Esophagus squamous epithelium (tissue), 5 donors: ENCODE results near the gene MSANTD1. TPM values are rescaled to one million over a fixed set of nuclear protein-coding genes. Genes with fewer than 3 reads are reported as not detected.

Experiments used
- DNase-seq: peaks from one replicate; lab custom pipeline; 2025; lab: John Stamatoyannopoulos, UW
- H3K27ac ChIP-seq, 4 donors: fragments of 200-600 bp; sonication (generic); one replicate each; pipeline ENCODE4 v1.5.1; 2016 to 2019; ENCODE audit warnings: mild to moderate bottlenecking in 1 of 4
- H3K27me3 ChIP-seq, 4 donors: fragments of 200-600 bp; sonication (generic); 1 replicate in 3 of 4; 2 replicates in 1 of 4; pipeline versions ENCODE4 v1.5.1 to v1.6.0; 2017 to 2021; ENCODE audit warnings: antibody characterized with exemption in 1 of 4
- H3K36me3 ChIP-seq, 3 donors: fragments of 200-600 bp; sonication (generic); one replicate each; pipeline ENCODE4 v1.5.1; 2016 to 2019
- H3K4me1 ChIP-seq, 3 donors: fragments of 200-600 bp; sonication (generic); one replicate each; pipeline ENCODE4 v1.5.1; 2017 to 2019
- H3K4me3 ChIP-seq, 4 donors: fragments of 200-600 bp; sonication (generic); 1 replicate in 3 of 4; 2 replicates in 1 of 4; pipeline ENCODE4 v1.5.1; 2016 to 2019; ENCODE audit warnings: mild to moderate bottlenecking in 2 of 4, moderate library complexity in 1 of 4
- H3K9me3 ChIP-seq, 3 donors: fragments of 200-600 bp; sonication (generic); one replicate each; pipeline ENCODE4 v1.5.1; 2016 to 2019
- CTCF ChIP-seq, 6 experiments: fragments of 450-650 bp in 4 of 6; fragments of 200-600 bp in 2 of 6; sonication (generic) in 2 of 6; IDR thresholded peaks; one replicate each; pipeline ENCODE4 v1.5.1; 2016 to 2019; ENCODE audit warnings: antibody characterized with exemption in 6 of 6, mild to moderate bottlenecking in 4 of 6, moderate library complexity in 4 of 6
- POLR2A ChIP-seq, 4 donors: fragments of 450-650 bp; IDR thresholded peaks; one replicate each; pipeline ENCODE4 v1.6.1; 2017; ENCODE audit warnings: antibody characterized with exemption in 4 of 4, mild to moderate bottlenecking in 4 of 4, moderate library complexity in 3 of 4
- WGBS, 2 donors: methylation state at CpG; one replicate each; pipeline ENCODE4 v1.1.5; 2018; 5-methylcytosine and 5-hydroxymethylcytosine counted together
- intact Hi-C: fragments of 100-400 bp; cut with DNase I; formaldehyde crosslinking; loops from one replicate; pipeline ENCODE4 v1.15.0; 2022
- total RNA-seq, 4 donors: library from RNA; depleted of rRNA; stranded (reverse); fragments of >200 nt; gene quantifications; one replicate each; pipeline ENCODE4 v1.1.0, GENCODE V29; 2016
- donor health status: DM: yes; HTN: yes; CAD: no.

Gene MSANTD1
- total RNA-seq, 4 donors from 2014 or later = 0.15 to 0.95 (median 0.18) TPM; not detected in 1

GRCh38 chr4:3256230-3257102 is 7.5 kb downstream of the MSANTD1 start:
- intact Hi-C loops = no loop called here

GRCh38 chr4:3257103-3257555 is 8.2 kb downstream of the MSANTD1 start:
- TF ChIP-seq CTCF (IDR thresholded peaks at IDR 0.05) = peak in 1 of 6 experiments; percentile 24
- no peak for TF ChIP-seq POLR2A (IDR thresholded peaks at IDR 0.05)
- Histone ChIP-seq H3K36me3 (peaks cover 0 to 17% (median 0%) of the 10 kb centered on the region in 3 donors), H3K4me3 (no peak overlapping the region), H3K4me1 (peaks cover 0 to 21% (median 0%) of the 10 kb centered on the region in 3 donors), H3K27ac (peak overlapping the region in 1 of 4 donors; percentile 36), H3K27me3 (no peaks in the 10 kb centered on the region), H3K9me3 (no peaks in the 10 kb centered on the region)
- intact Hi-C loops = no loop called here
- no peak for DNase-seq
- WGBS, 2 donors = 85% methylated on average over 3 of the region's 9 CpGs; no CpG with 5 or more reads in 1 of the 2 donors

More at GRCh38 chr4:3256230-3257102, 7.5 kb downstream of the MSANTD1 start:
- WGBS, 2 donors = 83 to 85% methylated on average over 18 to 20 of the region's 21 CpGs
- no peak overlapping the region for H3K27ac ChIP-seq
- H3K4me3 ChIP-seq = no peak overlapping the region
- TF ChIP-seq POLR2A (IDR thresholded peaks at IDR 0.05) (no peak), CTCF (IDR thresholded peaks at IDR 0.05) (no peak)
- no peaks in the 10 kb centered on the region for H3K9me3 ChIP-seq
- H3K4me1 ChIP-seq = peaks cover 0 to 21% (median 0%) of the 10 kb centered on the region in 3 donors
- H3K27me3 ChIP-seq = no peaks in the 10 kb centered on the region
- no peak for DNase-seq
- H3K36me3 ChIP-seq = peaks cover 0 to 17% (median 0%) of the 10 kb centered on the region in 3 donors

- intact Hi-C loops = no loop called here
- no peak for TF ChIP-seq POLR2A (IDR thresholded peaks at IDR 0.05)
- no peak for TF ChIP-seq CTCF (IDR thresholded peaks at IDR 0.05)
- Histone ChIP-seq H3K27ac (peak overlapping the region in 1 of 4 donors; percentile 36), H3K4me3 (no peak overlapping the region), H3K27me3 (no peaks in the 10 kb centered on the region), H3K36me3 (peaks cover 0 to 17% (median 0%) of the 10 kb centered on the region in 3 donors), H3K4me1 (peaks cover 0 to 21% (median 0%) of the 10 kb centered on the region in 3 donors), H3K9me3 (no peaks in the 10 kb centered on the region)
- DNase-seq = no peak
- WGBS, 2 donors = 77 to 80% methylated on average over 4 to 23 of the region's 29 CpGs
Observed at GRCh38 chr4:3257556-3258482, 8.9 kb downstream of the MSANTD1 start.

- no peak for DNase-seq
- Histone ChIP-seq H3K9me3 (no peaks in the 10 kb centered on the region), H3K27me3 (no peaks in the 10 kb centered on the region), H3K36me3 (no peaks in the 10 kb centered on the region), H3K4me3 (no peak overlapping the region), H3K27ac (no peak overlapping the region), H3K4me1 (peaks cover 0 to 14% (median 0%) of the 10 kb centered on the region in 3 donors)
- no peak for TF ChIP-seq CTCF (IDR thresholded peaks at IDR 0.05)
- no peak for TF ChIP-seq POLR2A (IDR thresholded peaks at IDR 0.05)
- intact Hi-C loops = no loop called here
- 76 to 90% methylated on average over 6 to 21 of the region's 35 CpGs for WGBS, 2 donors
Observed at GRCh38 chr4:3261411-3262207, 12.7 kb downstream of the MSANTD1 start.
